Activated CD4-positive, alpha-beta T cell treated with anti-CD3 and anti-CD28 coated beads, Interleukin-2, amount 50 U/mL, for 16 hours (primary cell): ENCODE results near the gene U2AF2.

Experiments
- DNase-seq: peaks from one replicate; pipeline ENCODE4 v3.0.0-alpha.2; 2020

U2AF2 gene

GRCh38 chr19:55660404-55660803 is 5.6 kb downstream of the U2AF2 start:
- no peak for DNase-seq

- DNase-seq = no peak
Observed at GRCh38 chr19:55660991-55661390, 6.2 kb downstream of the U2AF2 start.

GRCh38 chr19:55661826-55662225 is 7.0 kb downstream of the U2AF2 start:
- no peak for DNase-seq

DNA sequence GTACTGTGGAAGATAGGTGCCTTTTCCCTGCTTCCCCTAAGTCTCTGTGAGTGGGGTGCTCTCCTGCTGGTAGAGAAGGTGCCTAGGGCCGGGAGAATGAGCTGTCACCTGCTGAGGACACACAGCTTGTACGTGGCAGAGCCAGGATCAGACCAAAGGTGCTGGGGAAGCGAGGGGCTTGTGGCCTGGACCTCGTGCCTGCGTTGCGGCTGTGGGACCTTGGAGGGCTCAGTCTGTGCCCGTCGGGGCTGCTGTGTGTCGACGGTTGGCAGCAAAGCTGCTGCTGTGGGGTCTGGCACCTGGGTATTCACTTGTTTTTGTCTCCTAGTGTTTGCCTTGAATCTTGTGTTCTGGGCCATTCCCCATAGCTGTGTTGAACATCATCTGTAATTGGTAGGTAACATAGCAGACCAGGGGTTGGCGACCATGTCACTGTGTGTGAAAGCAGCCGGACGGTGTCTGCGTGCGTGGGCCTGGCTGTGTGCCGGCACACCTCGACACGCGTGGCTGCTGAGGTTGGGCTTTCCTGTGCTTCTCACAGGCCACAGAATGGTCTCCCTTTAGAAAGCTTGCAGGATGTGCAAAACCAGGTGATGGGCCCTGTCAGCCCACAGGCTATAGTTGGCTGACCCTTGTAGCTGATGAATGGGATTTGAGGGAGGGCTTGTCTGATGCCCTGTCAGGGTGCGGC is 9.2 kb downstream of the U2AF2 start:
- no peak for DNase-seq

DNA sequence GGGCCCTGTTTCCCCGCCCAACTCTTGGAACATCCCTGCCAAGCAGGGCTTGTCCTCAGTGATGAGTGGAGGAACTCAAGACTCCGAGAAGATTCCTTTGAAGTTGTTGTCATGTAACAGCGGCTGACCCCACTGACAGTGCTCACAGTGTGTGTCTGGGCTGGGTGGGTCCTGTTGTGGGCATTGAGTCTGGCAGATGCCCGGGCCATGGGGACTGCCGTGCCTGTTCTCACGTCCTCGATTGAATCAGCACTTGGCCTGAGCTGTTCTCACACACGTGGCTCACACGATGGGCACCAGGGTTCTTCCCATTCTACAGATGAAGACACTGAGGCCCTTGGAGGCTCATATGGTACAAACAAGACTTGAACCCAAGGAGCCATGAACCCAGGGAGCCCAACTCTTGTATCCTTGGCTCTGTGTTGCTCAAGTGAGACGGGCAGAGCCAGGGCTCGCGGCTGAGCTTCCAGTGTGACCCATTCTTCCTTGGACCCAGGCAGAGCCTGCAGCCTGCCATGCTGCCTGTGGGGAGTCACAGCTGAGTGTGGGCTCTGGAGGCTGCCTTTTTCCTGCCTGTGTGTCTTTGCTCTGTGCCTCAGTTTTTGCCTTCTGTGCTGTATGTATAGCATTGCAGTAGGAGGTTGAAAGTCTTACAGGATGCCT is 11.6 kb downstream of the U2AF2 start:
- no peak for DNase-seq

DNA sequence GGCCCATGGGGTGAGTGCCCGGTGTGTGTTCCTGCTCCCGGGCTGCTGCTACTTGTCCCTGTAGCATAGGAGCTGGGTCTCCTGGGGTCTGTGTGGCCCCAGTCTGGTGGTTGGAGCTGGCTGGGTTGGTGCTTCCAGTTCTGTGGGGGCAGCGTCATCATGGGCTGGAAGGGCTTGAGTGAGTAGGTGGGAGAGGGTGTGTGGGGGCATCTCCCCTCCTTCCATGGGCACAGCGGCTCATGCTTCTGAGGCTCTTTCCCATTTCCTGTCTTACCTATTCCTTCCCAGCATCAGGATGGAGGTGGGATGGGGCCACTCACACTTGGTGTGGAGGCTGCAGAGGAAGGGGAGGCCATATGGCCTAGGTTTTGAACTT is 12.2 kb downstream of the U2AF2 start:
- no peak for DNase-seq

DNA sequence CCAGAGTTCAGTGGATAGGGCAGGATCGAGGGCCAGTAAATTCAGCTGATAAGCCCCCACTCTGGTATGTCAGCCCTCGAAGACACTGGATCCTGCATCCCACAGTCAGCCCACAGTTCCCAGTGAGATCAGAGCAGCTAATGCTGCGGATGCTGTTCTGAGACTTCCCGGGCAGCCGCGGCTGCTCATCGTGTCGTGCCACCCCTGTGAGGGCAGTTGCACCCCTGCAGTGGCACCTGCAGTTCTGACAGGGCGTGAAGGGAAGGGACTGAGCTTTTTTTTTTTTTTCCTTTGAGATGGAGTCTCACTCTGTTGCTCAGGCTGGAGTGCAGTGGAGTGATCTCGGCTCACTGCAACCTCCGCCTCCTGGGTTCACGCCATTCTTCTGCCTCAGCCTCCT is 12.7 kb downstream of the U2AF2 start:
- DNase-seq = no peak

DNA sequence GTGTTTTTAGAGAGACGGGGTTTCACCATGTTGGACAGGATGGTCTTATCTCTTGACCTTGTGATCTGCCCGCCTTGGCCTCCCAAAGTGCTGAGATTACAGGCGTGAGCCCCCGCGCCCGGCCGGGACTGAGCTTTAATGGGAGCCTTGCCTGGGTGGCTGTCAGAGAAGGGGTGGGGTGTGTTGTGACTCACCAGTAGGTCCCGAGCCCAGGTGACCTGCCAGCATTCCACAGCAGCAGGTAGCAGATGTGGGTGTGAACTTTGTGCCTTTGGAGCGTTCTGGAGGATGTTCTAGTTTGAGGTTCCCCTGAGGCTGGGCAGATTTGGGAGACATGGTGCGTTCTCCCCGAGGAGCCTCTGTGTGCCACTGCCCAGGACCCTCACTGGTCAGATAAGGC is 13.1 kb downstream of the U2AF2 start:
- no peak for DNase-seq

GRCh38 chr19:55668603-55669348 is 13.9 kb downstream of the U2AF2 start:
- DNase-seq = no peak

DNA sequence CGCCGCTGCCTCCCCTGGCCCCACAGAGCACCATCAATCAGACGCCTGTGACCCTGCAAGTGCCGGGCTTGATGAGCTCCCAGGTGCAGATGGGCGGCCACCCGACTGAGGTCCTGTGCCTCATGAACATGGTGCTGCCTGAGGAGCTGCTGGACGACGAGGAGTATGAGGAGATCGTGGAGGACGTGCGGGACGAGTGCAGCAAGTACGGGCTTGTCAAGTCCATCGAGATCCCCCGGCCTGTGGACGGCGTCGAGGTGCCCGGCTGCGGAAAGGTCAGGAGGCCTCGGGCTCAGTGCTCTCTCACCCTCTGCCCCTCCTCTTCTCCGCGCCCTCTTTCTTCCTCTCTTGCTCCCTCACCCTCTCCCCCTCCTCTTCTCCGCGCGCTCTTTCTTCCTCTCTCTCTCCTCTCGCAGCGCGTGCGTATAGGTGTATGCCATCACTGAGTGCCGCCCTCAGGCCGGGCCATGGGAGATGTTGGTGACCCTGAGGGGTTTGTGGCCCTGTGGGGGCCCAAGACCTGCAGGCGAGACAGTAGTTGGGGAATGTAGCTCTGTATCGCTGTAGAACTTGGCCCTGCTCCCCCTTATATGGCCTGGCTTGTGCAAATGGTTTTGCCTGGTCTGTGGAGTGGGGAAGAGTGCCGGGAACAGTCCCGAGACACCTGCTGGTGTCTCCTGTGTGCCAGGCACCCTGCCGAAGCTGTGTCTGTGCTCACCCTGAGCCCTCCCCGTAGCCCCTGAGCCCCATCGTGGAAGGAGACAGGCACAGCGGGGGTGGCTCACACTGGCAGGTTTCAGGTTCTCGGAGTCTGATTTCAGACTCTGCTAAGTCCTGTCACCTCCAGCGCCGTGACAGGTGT is 14.8 kb downstream of the U2AF2 start:
- no peak for DNase-seq

DNA sequence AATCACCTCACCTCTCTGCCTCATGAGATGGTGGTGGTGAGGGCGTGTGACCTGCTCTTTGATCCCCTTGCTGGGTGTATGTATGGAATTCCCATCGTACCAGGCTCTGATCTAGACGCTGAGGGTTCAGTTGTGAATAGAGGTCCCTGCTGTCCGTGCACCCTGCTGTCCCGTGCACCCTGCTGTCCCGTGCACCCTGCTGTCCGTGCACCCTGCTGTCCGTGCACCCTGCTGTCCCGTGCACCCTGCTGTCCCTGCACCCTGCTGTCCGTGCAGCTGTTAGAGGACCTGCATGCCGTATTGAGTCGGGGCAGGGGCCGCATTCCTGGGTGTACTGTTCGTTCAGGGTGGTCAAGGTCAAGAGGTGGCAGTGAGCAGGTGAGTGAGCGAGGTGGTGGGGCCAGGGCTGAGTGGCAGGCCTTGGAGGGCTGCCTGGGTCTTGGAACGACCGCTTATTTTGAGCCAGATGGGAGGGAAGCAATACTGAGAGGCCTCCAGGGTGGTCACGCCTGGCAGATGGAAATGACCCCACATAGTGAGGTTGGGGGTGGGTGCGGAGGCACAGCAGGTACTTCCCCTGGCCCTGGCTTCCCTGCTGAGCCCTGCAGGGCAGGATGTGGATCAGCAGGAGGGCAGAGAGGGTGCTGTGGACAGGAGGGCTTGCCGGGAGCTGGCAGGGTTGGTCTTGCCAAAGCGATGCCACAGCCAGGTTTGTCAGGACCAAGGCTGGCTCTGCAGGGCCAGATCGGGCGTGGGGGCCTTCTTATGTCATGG is 15.6 kb downstream of the U2AF2 start:
- no peak for DNase-seq

DNA sequence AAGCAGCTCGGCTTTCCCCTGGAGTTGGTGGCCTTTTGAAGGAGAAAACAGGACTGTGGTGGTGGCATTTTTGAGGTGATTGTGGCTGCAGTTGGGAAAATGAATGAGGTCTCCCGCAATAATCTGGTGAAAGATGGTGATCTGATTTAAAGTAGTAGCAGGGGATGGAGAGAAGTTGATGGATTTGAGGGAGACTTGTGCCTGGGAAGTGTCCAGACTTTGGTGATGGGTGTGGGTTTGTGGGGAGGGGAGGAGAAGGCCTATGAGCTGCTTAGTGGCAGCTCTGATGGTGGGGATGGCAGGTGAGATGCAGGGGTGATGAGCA is 16.2 kb downstream of the U2AF2 start:
- no peak for DNase-seq

GRCh38 chr19:55672418-55672817 is 17.6 kb downstream of the U2AF2 start:
- no peak for DNase-seq

- DNase-seq = no peak
Observed at GRCh38 chr19:55673465-55673864, 18.6 kb downstream of the U2AF2 start.

DNA sequence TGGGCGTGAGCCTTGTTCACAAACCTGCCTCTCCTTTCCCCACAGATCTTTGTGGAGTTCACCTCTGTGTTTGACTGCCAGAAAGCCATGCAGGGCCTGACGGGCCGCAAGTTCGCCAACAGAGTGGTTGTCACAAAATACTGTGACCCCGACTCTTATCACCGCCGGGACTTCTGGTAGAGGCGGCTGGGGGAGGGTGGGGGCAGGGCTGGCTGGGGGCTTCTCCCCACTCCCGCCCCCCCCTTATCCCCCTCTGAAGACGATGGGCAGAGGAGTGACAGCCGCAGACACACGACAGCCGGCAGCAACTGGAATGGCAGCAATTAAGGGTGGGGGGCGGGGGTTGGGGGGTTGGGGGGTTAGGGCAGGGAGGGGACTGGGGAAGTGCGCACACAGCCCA is 19.1 kb downstream of the U2AF2 start:
- no peak for DNase-seq

DNA sequence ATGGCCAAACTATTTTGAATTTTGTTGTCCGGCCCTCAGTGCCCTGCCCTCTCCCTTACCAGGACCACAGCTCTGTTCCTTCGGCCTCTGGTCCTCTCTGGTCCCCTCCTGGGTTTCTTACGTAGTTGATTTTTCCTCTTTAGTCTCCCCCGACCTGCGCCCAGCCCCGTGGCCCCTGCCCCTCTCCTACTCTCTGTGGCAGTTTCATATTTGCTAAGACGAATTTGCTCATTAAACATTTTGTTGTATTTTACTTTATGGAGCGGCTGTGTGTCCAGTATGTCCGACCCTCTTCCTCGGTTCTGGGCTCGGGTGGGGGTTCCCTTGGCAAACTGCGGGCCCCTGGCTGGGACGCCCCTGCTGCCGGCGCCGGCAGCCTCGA is 19.6 kb downstream of the U2AF2 start:
- no peak for DNase-seq

- peak; percentile 98 for DNase-seq
Observed at GRCh38 chr19:55674841-55675660, 20.2 kb downstream of the U2AF2 start, which contains the start of gene EPN1. Gene EPN1, plus strand, starts transcription at chr19:55675226. Its CDS starts 3,402 bp downstream, at chr19:55678628.

DNA sequence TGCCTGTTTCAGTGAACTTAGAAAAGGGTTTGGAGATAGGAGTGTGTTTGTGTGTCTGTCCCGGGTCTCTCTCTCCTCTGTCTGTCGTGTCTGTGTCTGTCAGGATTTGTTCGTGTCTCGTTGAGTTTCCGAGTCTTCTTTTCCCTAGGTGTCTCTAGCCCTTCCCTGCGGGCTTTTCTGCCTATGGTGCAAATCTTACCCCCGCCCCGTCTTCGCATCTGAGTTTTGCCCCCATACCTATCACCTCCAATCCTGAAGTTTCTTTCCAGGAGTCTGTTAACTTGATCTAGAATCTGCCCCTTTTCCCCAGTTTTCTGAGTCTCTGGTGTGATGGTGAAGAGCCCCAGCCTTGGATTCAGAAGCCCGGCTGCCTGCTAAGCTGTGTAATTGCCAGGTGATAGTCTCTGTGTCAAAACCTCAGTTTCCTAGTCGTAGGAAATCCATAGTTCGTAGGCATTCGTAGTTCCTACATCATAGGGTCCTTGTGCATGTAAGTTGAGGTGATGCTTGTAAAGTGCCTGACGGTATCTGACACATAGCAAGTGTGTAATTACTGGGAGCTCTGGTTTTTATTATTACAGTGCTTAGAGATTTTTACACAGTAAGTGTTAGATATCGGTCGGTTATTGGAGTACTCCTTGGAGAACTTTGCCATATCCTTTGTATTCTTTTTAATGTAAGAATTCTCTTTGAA is 21.0 kb downstream of the U2AF2 start:
- DNase-seq = no peak

GRCh38 chr19:55676383-55676782 is 21.5 kb downstream of the U2AF2 start:
- DNase-seq = no peak

DNA sequence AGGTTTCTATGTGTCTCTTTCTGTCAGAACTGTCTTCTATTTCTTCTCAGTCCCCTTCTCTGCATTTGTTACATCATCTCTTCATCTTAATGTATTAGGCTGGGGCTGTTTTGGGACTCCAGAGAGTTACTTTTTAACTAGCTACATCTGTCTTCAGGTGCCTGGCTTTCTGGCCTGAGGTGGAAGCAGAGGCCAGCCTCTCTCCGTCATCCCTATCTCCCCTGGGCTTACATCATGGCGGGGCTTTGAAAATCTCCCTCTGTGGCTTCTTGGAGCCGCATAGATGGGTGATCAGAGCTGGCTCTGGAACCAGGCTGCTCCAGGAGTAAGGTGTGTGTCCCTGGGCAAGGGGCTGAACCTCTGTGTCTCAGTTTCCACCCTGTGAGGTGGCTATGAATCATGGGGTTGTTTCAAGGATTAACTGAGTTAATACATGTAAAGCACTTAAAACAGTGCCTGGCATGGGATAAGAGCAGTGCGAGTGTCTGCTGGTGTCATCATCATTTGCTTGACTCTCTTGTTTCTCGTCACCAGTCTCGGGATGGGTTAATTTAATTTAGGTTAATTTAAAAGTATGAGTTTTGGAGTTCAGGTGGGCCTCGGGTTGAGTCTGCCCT is 22.2 kb downstream of the U2AF2 start:
- DNase-seq = no peak
